HG02852 (cell line): Measurements from ENCODE around the gene ASTN2.
A peak's percentile ranks its signal among the peaks of the same experiment; 100 is the strongest.

Experiments
- ATAC-seq: cut with Tn5 transposase; IDR thresholded peaks from one replicate; pipeline ENCODE4 v1.9.1; 2021; ENCODE audit warnings: mild to moderate bottlenecking, moderate library complexity; ENCODE audit not compliant: unreplicated experiment

Gene ASTN2

GRCh38 chr9:116550696-116551436, 864.0 kb downstream of the ASTN2 start:
- ATAC-seq, result no peak

- ATAC-seq, result no peak
These were observed 864.8 kb downstream of the ASTN2 start for GRCh38 chr9:116549786-116550660.

GRCh38 chr9:116549061-116549664, 865.7 kb downstream of the ASTN2 start:
- no peak for ATAC-seq

GRCh38 chr9:116547729-116548426, 867.0 kb downstream of the ASTN2 start:
- ATAC-seq, result no peak

GRCh38 chr9:116546711-116547581, 867.9 kb downstream of the ASTN2 start:
- ATAC-seq, result no peak

GRCh38 chr9:116544896-116545295, 870.0 kb downstream of the ASTN2 start:
- ATAC-seq, result no peak

GRCh38 chr9:116543731-116544400, 871.0 kb downstream of the ASTN2 start:
- no peak for ATAC-seq

GRCh38 chr9:116541402-116541801, 873.5 kb downstream of the ASTN2 start:
- no peak for ATAC-seq

- ATAC-seq, result no peak
These were observed 875.3 kb downstream of the ASTN2 start for GRCh38 chr9:116539549-116539948.

GRCh38 chr9:116525611-116526010, 889.2 kb downstream of the ASTN2 start:
- ATAC-seq, result no peak

GRCh38 chr9:116524778-116525470, 889.9 kb downstream of the ASTN2 start:
- no peak for ATAC-seq

GRCh38 chr9:116520218-116520617, 894.6 kb downstream of the ASTN2 start:
- no peak for ATAC-seq

GRCh38 chr9:116516456-116516855, 898.4 kb downstream of the ASTN2 start:
- no peak for ATAC-seq

GRCh38 chr9:116515541-116515940, 899.3 kb downstream of the ASTN2 start:
- no peak for ATAC-seq

- no peak for ATAC-seq
These were observed 908.2 kb downstream of the ASTN2 start for GRCh38 chr9:116506685-116507084.

GRCh38 chr9:116504893-116505480, 909.9 kb downstream of the ASTN2 start:
- ATAC-seq, result peak; percentile 91

GRCh38 chr9:116504081-116504480, 910.8 kb downstream of the ASTN2 start:
- no peak for ATAC-seq

- ATAC-seq, result no peak
These were observed 912.1 kb downstream of the ASTN2 start for GRCh38 chr9:116502746-116503145.

GRCh38 chr9:116501871-116502270, 913.0 kb downstream of the ASTN2 start:
- ATAC-seq, result no peak
